ENCODE data around the gene PCMT1.
"Not testable (repeated sequence)": the region's sequence is repeated elsewhere in the genome, so short reads cannot be mapped to it uniquely, and the experiment has no call there.

Gene PCMT1

GRCh38 chr6:149728499-149729234 is 20.9 kb upstream of the PCMT1 start:
- TF ChIP-seq CTCF (IDR thresholded peaks at IDR 0.05) = no peak
- Histone ChIP-seq H3K27me3 (ENCODE audit: control insufficient read depth, insufficient read depth, low read length) (no peaks in the 10 kb centered on the region), H3K27ac (no peak overlapping the region), H3K79me2 (no peaks in the 10 kb centered on the region), H3K36me3 (ENCODE audit: control insufficient read depth, insufficient read depth, low read length) (no peaks in the 10 kb centered on the region), H3K9ac (no peak overlapping the region), H3K4me3 (ENCODE audit: low read depth, low read length) (no peak overlapping the region), H3K4me2 (ENCODE audit: low read length) (no peak overlapping the region), H2AFZ (no peak overlapping the region), H3K9me3 (ENCODE audit: control insufficient read depth, low read length) (no peaks in the 10 kb centered on the region), H3K4me1 (no peaks in the 10 kb centered on the region)

- Histone ChIP-seq H3K9ac (no peak overlapping the region), H3K4me1 (no peaks in the 10 kb centered on the region), H3K36me3 (ENCODE audit: control insufficient read depth, insufficient read depth, low read length) (no peaks in the 10 kb centered on the region), H3K27ac (no peak overlapping the region), H2AFZ (no peak overlapping the region), H3K9me3 (ENCODE audit: control insufficient read depth, low read length) (no peaks in the 10 kb centered on the region), H3K27me3 (ENCODE audit: control insufficient read depth, insufficient read depth, low read length) (no peaks in the 10 kb centered on the region), H3K4me2 (ENCODE audit: low read length) (no peak overlapping the region), H3K79me2 (no peaks in the 10 kb centered on the region), H3K4me3 (ENCODE audit: low read depth, low read length) (no peak overlapping the region)
- TF ChIP-seq CTCF (IDR thresholded peaks at IDR 0.05) = no peak
These were observed 19.7 kb upstream of the PCMT1 start for GRCh38 chr6:149729824-149730223.

- no peak for TF ChIP-seq CTCF (IDR thresholded peaks at IDR 0.05)
- H3K36me3 ChIP-seq (ENCODE audit: control insufficient read depth, insufficient read depth, low read length) = no peaks in the 10 kb centered on the region
- no peak overlapping the region for H3K4me2 ChIP-seq (ENCODE audit: low read length)
- no peaks in the 10 kb centered on the region for H3K9me3 ChIP-seq (ENCODE audit: control insufficient read depth, low read length)
- no peak overlapping the region for H2AFZ ChIP-seq
- H3K4me1 ChIP-seq = no peaks in the 10 kb centered on the region
- no peaks in the 10 kb centered on the region for H3K79me2 ChIP-seq
- H3K27ac ChIP-seq = no peak overlapping the region
- no peak overlapping the region for H3K4me3 ChIP-seq (ENCODE audit: low read depth, low read length)
- no peaks in the 10 kb centered on the region for H3K27me3 ChIP-seq (ENCODE audit: control insufficient read depth, insufficient read depth, low read length)
- H3K9ac ChIP-seq = no peak overlapping the region
These were observed 16.3 kb upstream of the PCMT1 start for GRCh38 chr6:149733089-149733720.

GRCh38 chr6:149734915-149735314 is 14.6 kb upstream of the PCMT1 start:
- no peak overlapping the region for H3K27ac ChIP-seq
- no peak overlapping the region for H3K4me2 ChIP-seq (ENCODE audit: low read length)
- H2AFZ ChIP-seq = no peak overlapping the region
- H3K9ac ChIP-seq = no peak overlapping the region
- H3K9me3 ChIP-seq (ENCODE audit: control insufficient read depth, low read length) = no peaks in the 10 kb centered on the region
- TF ChIP-seq CTCF (IDR thresholded peaks at IDR 0.05) = no peak
- no peaks in the 10 kb centered on the region for H3K36me3 ChIP-seq (ENCODE audit: control insufficient read depth, insufficient read depth, low read length)
- H3K79me2 ChIP-seq = no peaks in the 10 kb centered on the region
- H3K27me3 ChIP-seq (ENCODE audit: control insufficient read depth, insufficient read depth, low read length) = no peaks in the 10 kb centered on the region
- no peak overlapping the region for H3K4me3 ChIP-seq (ENCODE audit: low read depth, low read length)
- H3K4me1 ChIP-seq = no peaks in the 10 kb centered on the region

GRCh38 chr6:149745252-149745651 is 4.3 kb upstream of the PCMT1 start:
- H3K9ac ChIP-seq, H3K27ac ChIP-seq: not testable (repeated sequence)

More at GRCh38 chr6:149745252-149745651, 4.3 kb upstream of the PCMT1 start:
- H3K4me2 ChIP-seq (ENCODE audit: low read length) = peak overlapping the region; percentile 98
- H3K4me3 ChIP-seq (ENCODE audit: low read depth, low read length); H3K4me1 ChIP-seq; H3K36me3 ChIP-seq (ENCODE audit: control insufficient read depth, insufficient read depth, low read length); H3K27me3 ChIP-seq (ENCODE audit: control insufficient read depth, insufficient read depth, low read length); H3K79me2 ChIP-seq; H3K9me3 ChIP-seq (ENCODE audit: control insufficient read depth, low read length); H2AFZ ChIP-seq: not testable (repeated sequence)

Measured in parathyroid adenoma (tissue), 2 donors.